GM12865 (cell line): ENCODE results near the gene POU2F1.
"Not testable (repeated sequence)": the region's sequence is repeated elsewhere in the genome, so short reads cannot be mapped to it uniquely, and the experiment has no call there.

ENCODE experiments used
- DNase-seq: peaks from one replicate; pipeline ENCODE4 v3.0.0; 2010; ENCODE audit warnings: low read depth
- H3K4me3 ChIP-seq: 2 replicates; pipeline ENCODE4 v1.5.1; 2011; ENCODE audit warnings: mild to moderate bottlenecking, low read depth, low read length, control low read depth
- CTCF ChIP-seq: IDR thresholded peaks from 2 replicates; pipeline ENCODE4 v1.5.1; 2011; ENCODE audit warnings: low read length, control low read depth, low read depth, inconsistent platforms; ENCODE audit not compliant: insufficient read depth; ENCODE audit errors: missing control alignments

POU2F1 gene

GRCh38 chr1:167202049-167202448, 18.6 kb upstream of the POU2F1 start:
- no peak for DNase-seq
- TF ChIP-seq CTCF = no peak
- H3K4me3 ChIP-seq = no peak overlapping the region

- not testable (repeated sequence) for DNase-seq, H3K4me3 ChIP-seq
Observed at GRCh38 chr1:167205306-167206050, 15.2 kb upstream of the POU2F1 start.

- H3K4me3 ChIP-seq = no peak overlapping the region
- TF ChIP-seq CTCF = no peak
- DNase-seq = no peak
Observed at GRCh38 chr1:167206166-167206835, 14.4 kb upstream of the POU2F1 start.

GRCh38 chr1:167207940-167208623, 12.6 kb upstream of the POU2F1 start:
- no peak for DNase-seq
- H3K4me3 ChIP-seq = no peak overlapping the region
- TF ChIP-seq CTCF = no peak

- no peak overlapping the region for H3K4me3 ChIP-seq
- no peak for DNase-seq
- no peak for TF ChIP-seq CTCF
Observed at GRCh38 chr1:167208624-167208976, 12.1 kb upstream of the POU2F1 start.

GRCh38 chr1:167209044-167209443, 11.6 kb upstream of the POU2F1 start:
- peak; percentile 18 for DNase-seq
- no peak overlapping the region for H3K4me3 ChIP-seq
- no peak for TF ChIP-seq CTCF

- H3K4me3 ChIP-seq = no peak overlapping the region
- no peak for DNase-seq
- no peak for TF ChIP-seq CTCF
Observed at GRCh38 chr1:167210966-167211674, 9.6 kb upstream of the POU2F1 start.
